Fibroblast of lung (primary cell): ENCODE results near the gene PILRA. TPM values are rescaled to one million over a fixed set of nuclear protein-coding genes. Genes with fewer than 3 reads are reported as not detected.
A peak's percentile ranks its signal among the peaks of the same experiment; 100 is the strongest.

Experiments
- DNase-seq, 2 donors: peaks; one replicate each; pipeline versions ENCODE4 v3.0.0 to v3.0.0-alpha.2; 2010; ENCODE audit warnings: low read depth in 2 of 2
- H2AFZ ChIP-seq: 2 replicates; pipeline ENCODE4 v1.5.1; 2012; ENCODE audit warnings: low read length, control low read depth, inconsistent platforms
- H3K27ac ChIP-seq: 2 replicates; pipeline ENCODE4 v1.5.1; 2011; ENCODE audit warnings: low read length, control low read depth; ENCODE audit not compliant: insufficient read depth
- H3K27me3 ChIP-seq: 2 replicates; pipeline ENCODE4 v1.5.1; 2011; ENCODE audit warnings: mild to moderate bottlenecking, low read length; ENCODE audit not compliant: control insufficient read depth, insufficient read depth
- H3K36me3 ChIP-seq: 2 replicates; pipeline ENCODE4 v1.5.1; 2011; ENCODE audit warnings: low read length; ENCODE audit not compliant: control insufficient read depth, insufficient read depth
- H3K4me1 ChIP-seq: 2 replicates; pipeline ENCODE4 v1.5.1; 2011; ENCODE audit warnings: low read length; ENCODE audit not compliant: control insufficient read depth, insufficient read depth; ENCODE audit errors: extremely low read depth
- H3K4me2 ChIP-seq: 2 replicates; pipeline ENCODE4 v1.5.1; 2011; ENCODE audit warnings: low read length, control low read depth; ENCODE audit not compliant: insufficient read depth; ENCODE audit errors: extremely low read depth
- H3K4me3 ChIP-seq, 4 experiments: fragments of 200-600 bp in 1 of 4; sonication (generic) in 1 of 4; replicated peaks in 1 of 4; 2 replicates each; pipeline ENCODE4 v1.5.1; 2011 to 2016; ENCODE audit warnings: low read length in 4 of 4, low read depth in 3 of 4, mild to moderate bottlenecking in 3 of 4, control low read depth in 2 of 4, inconsistent platforms in 1 of 4, mixed read lengths in 1 of 4; ENCODE audit not compliant: insufficient read depth in 1 of 4; ENCODE audit errors: control extremely low read depth in 1 of 4
- H3K79me2 ChIP-seq: 2 replicates; pipeline ENCODE4 v1.5.1; 2012; ENCODE audit warnings: mild to moderate bottlenecking, low read length, inconsistent platforms; ENCODE audit not compliant: control insufficient read depth, insufficient read depth
- H3K9ac ChIP-seq: 2 replicates; pipeline ENCODE4 v1.5.1; 2011; ENCODE audit warnings: mild to moderate bottlenecking, low read length, control low read depth; ENCODE audit not compliant: insufficient read depth
- H3K9me3 ChIP-seq: 2 replicates; pipeline ENCODE4 v1.5.1; 2012; ENCODE audit warnings: low read depth, low read length; ENCODE audit not compliant: control insufficient read depth, insufficient read depth
- H4K20me1 ChIP-seq: 2 replicates; pipeline ENCODE4 v1.5.1; 2011; ENCODE audit warnings: low read length; ENCODE audit not compliant: control insufficient read depth, insufficient read depth; ENCODE audit errors: extremely low read depth
- EZH2 ChIP-seq: IDR thresholded peaks from 2 replicates; pipeline ENCODE4 v1.5.1; 2012; ENCODE audit warnings: low read length, control low read depth, mild to moderate bottlenecking; ENCODE audit errors: missing control alignments
- polyA plus RNA-seq, 2 donors: library from polyadenylated mRNA; depleted of rRNA in 1 of 2; stranded (reverse) in 1 of 2; unstranded in 1 of 2; fragments of >200 nt; gene quantifications; 2 replicates each; pipeline ENCODE4 v1.2.1, GENCODE V29; 2011 to 2012; ENCODE audit warnings: missing spikeins in 1 of 2
- total RNA-seq: library from RNA; depleted of rRNA; stranded (reverse); fragments of >200 nt; gene quantifications from 2 replicates; pipeline ENCODE4 v1.2.1, GENCODE V29; 2014
- TF ChIP-seq, protein P1 (sequence below), 2 donors: IDR thresholded peaks in 1 of 2; conservative IDR thresholded peaks in 1 of 2; 1 replicate in 1 of 2; 2 replicates in 1 of 2; pipeline ENCODE4 v1.5.1; 2011 to 2012; ENCODE audit warnings: low read length in 2 of 2, control low read depth in 1 of 2, inconsistent platforms in 1 of 2, low read depth in 1 of 2, mild to moderate bottlenecking in 1 of 2

Gene PILRA
- total and polyA plus RNA-seq, 2 donors (not counting 1 experiment from before 2014, with no cell fraction given) = 0.15 to 0.33 TPM

DNA sequence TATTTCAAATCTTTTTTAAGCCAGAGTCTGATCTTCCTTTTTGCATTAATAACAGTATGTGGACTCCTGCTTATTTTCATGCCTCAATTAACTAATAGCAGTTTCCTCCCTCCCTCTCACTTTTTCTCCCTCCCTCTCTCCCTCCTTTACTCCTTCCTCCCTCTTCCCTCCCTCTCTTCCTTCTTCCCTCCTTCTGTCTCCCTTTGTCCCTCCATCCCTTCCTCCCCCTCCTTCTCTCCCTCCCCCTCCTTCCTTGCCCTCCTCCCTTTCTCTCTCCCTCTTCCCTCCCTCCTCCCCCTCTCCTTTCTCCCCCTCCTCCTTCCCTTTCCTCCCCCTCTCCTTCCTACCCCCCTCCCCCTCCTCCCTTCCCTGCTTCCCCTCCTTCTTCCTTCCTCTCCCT is 53.2 kb downstream of the PILRA start:
- Histone ChIP-seq H2AFZ (no peak overlapping the region), H3K9me3 (no peaks in the 10 kb centered on the region), H3K27me3 (no peaks in the 10 kb centered on the region), H3K4me2 (no peak overlapping the region), H3K36me3 (peaks cover 3% of the 10 kb centered on the region), H4K20me1 (no peaks in the 10 kb centered on the region), H3K4me3 (no peak overlapping the region), H3K9ac (no peak overlapping the region), H3K79me2 (peaks cover 12% of the 10 kb centered on the region), H3K4me1 (peaks cover 4% of the 10 kb centered on the region), H3K27ac (no peak overlapping the region)
- TF ChIP-seq, protein P1, sequence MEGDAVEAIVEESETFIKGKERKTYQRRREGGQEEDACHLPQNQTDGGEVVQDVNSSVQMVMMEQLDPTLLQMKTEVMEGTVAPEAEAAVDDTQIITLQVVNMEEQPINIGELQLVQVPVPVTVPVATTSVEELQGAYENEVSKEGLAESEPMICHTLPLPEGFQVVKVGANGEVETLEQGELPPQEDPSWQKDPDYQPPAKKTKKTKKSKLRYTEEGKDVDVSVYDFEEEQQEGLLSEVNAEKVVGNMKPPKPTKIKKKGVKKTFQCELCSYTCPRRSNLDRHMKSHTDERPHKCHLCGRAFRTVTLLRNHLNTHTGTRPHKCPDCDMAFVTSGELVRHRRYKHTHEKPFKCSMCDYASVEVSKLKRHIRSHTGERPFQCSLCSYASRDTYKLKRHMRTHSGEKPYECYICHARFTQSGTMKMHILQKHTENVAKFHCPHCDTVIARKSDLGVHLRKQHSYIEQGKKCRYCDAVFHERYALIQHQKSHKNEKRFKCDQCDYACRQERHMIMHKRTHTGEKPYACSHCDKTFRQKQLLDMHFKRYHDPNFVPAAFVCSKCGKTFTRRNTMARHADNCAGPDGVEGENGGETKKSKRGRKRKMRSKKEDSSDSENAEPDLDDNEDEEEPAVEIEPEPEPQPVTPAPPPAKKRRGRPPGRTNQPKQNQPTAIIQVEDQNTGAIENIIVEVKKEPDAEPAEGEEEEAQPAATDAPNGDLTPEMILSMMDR (conservative IDR thresholded peaks at IDR 0.05 in 1 of 2, IDR thresholded peaks at IDR 0.05 in 1 of 2; ENCODE audit: low read depth in 1 of 2, low read length in 2 of 2) = no peak
- TF ChIP-seq EZH2 = no peak
- no peak for DNase-seq

DNA sequence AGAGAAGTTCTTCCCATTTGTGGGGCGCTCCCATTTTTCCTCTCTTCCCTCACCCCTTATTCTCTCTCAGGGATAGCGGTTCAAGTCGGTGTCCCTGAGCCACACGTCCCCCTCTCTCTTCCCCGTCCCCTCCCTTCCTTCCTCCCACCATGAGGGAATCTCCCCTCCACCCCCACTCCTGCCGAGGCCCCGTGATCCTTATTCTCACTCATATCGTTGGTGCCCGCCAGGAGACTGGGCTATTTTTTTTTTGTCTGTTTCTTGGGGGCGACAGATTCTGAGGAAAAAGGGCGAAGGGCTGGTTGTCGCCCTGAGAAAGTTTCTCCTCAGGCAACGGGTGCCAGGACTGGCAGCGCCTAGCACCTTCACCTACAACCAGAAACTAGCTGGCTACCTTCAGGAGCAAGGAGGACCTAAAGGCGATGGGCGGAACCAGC is 54.5 kb downstream of the PILRA start:
- Histone ChIP-seq H3K27ac (peak overlapping the region; percentile 100), H2AFZ (peak overlapping the region; percentile 98)

DNA sequence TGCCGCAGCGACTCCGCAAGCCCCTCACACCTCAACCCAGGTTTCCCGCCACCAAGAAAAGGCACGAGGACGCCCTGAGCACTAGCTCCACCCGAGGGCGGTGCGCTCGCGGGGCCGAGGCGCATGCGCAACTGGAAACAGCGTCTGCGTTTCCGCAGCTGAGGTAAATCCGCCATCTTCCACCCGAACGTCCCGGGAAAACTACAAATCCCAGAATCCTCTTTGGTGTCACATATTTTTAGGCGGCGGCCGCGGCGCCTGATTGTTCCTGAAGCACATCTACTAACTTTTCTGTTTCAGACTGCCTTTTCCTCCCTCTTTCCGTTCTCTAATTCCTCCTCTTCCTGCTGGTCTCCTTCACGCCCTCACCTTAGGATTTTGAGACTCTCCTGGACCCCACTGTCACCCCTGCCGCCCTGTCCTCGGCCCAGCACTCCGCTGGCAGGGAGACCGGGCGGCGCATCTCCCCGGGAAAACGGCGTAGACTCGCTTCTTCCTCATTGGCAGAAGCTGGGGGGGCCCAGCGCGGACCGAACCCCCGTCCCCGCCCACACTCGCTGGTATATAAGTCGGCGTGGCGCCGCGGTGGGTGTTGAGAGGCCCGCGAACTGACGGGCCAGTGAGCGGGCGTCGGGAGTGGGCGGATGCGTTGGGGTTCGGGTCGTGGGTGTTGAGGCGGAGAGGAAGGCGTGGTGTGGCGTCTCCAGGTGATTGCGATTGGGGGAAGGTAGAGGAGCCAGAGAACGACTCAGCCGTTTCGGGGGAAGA is 55.1 kb downstream of the PILRA start, which contains the start of gene ZCWPW1:
Gene ZCWPW1 (minus strand): TSS at position 505 of the 768 bp plus-strand sequence. CDS start 8,054 bp downstream, outside the sequence.
- Histone ChIP-seq H3K27ac (peak within 1 kb of the TSS; percentile 100), H3K79me2 (peaks cover 29% of the 10 kb centered on the region), H3K9ac (peak within 1 kb of the TSS; percentile 99), H3K4me3 (peak within 1 kb of the TSS; percentile 75 to 88 (median 76)), H3K36me3 (peaks cover 7% of the 10 kb centered on the region), H4K20me1 (no peaks in the 10 kb centered on the region), H3K4me1 (peaks cover 4% of the 10 kb centered on the region), H3K4me2 (peak within 1 kb of the TSS; percentile 98), H3K27me3 (no peaks in the 10 kb centered on the region), H2AFZ (peak within 1 kb of the TSS; percentile 98), H3K9me3 (no peaks in the 10 kb centered on the region)
- peak; percentile 95 to 98 for DNase-seq
- no peak for TF ChIP-seq EZH2
- TF ChIP-seq, protein P1 (conservative IDR thresholded peaks at IDR 0.05 in 1 of 2, IDR thresholded peaks at IDR 0.05 in 1 of 2; ENCODE audit: low read depth in 1 of 2, low read length in 2 of 2) = no peak

More for the DNA sequence above, 54.5 kb downstream of the PILRA start:
- Histone ChIP-seq H3K36me3 (peaks cover 3% of the 10 kb centered on the region), H3K27me3 (no peaks in the 10 kb centered on the region), H3K9ac (peak overlapping the region; percentile 99), H3K79me2 (peaks cover 23% of the 10 kb centered on the region), H3K4me3 (peak overlapping the region; percentile 60 to 76 (median 69)), H3K4me1 (peaks cover 4% of the 10 kb centered on the region), H3K4me2 (peak overlapping the region; percentile 51), H3K9me3 (no peaks in the 10 kb centered on the region), H4K20me1 (no peaks in the 10 kb centered on the region)
- no peak for TF ChIP-seq EZH2
- no peak for DNase-seq
